VCaP (cell line): ENCODE measurements around the gene SIAH2.

Source experiments
- H3K27ac ChIP-seq: fragments of 450-650 bp; 2 replicates; pipeline ENCODE4 v1.5.1; 2017
- CTCF ChIP-seq: fragments of 450-650 bp; conservative IDR thresholded peaks from 2 replicates; pipeline ENCODE4 v1.5.1; 2017; ENCODE audit warnings: mild to moderate bottlenecking, moderate library complexity

The SIAH2 gene

GRCh38 chr3:150736903-150737832 lies 25.8 kb downstream of the SIAH2 start:
- no peak overlapping the region for H3K27ac ChIP-seq
- TF ChIP-seq CTCF: no peak

GRCh38 chr3:150736316-150736719 lies 26.7 kb downstream of the SIAH2 start:
- no peak for TF ChIP-seq CTCF
- H3K27ac ChIP-seq: no peak overlapping the region

GRCh38 chr3:150734795-150735119 lies 28.2 kb downstream of the SIAH2 start:
- H3K27ac ChIP-seq: no peak overlapping the region
- no peak for TF ChIP-seq CTCF

- no peak overlapping the region for H3K27ac ChIP-seq
- no peak for TF ChIP-seq CTCF
These were observed 28.8 kb downstream of the SIAH2 start for GRCh38 chr3:150733936-150734794.

GRCh38 chr3:150733373-150733935 lies 29.5 kb downstream of the SIAH2 start:
- no peak overlapping the region for H3K27ac ChIP-seq

GRCh38 chr3:150729682-150730360 lies 33.1 kb downstream of the SIAH2 start:
- no peak for TF ChIP-seq CTCF
- no peak overlapping the region for H3K27ac ChIP-seq

More at GRCh38 chr3:150733373-150733935, 29.5 kb downstream of the SIAH2 start:
- TF ChIP-seq CTCF: no peak
